B cell (primary cell): ENCODE data around the gene PRPF40A. TPM values are rescaled to one million over a fixed set of nuclear protein-coding genes. Genes with fewer than 3 reads are reported as not detected.

ENCODE experiments used
- ATAC-seq: fragments of 200-7000 bp; cut with Tn5 transposase; one replicate; pipeline ENCODE4 v1.10.0; 2021; ENCODE audit warnings: low read depth, mild to moderate bottlenecking, moderate number of reproducible peaks, moderate library complexity
- CTCF ChIA-PET: fragments of 350-600 bp; sonication (Branson Sonifier 250); formaldehyde crosslinking; loops from one replicate; lab custom pipeline; 2021; ENCODE audit warnings: antibody characterized with exemption, inconsistent platforms; lab: Charles Lee
- POLR2A ChIA-PET: fragments of 350-600 bp; sonication (Branson Sonifier 250); formaldehyde crosslinking; loops from one replicate; lab custom pipeline; 2021; ENCODE audit warnings: antibody characterized with exemption; lab: Charles Lee
- DNase-seq: peaks from one replicate; pipeline ENCODE4 v3.0.0; 2013
- H2AFZ ChIP-seq: 2 replicates; pipeline ENCODE4 v1.6.1; 2012; ENCODE audit warnings: mild to moderate bottlenecking, low read depth, low read length; ENCODE audit not compliant: insufficient read depth, poor library complexity, severe bottlenecking
- H3K27ac ChIP-seq, 2 donors: 1 replicate in 1 of 2; 2 replicates in 1 of 2; pipeline ENCODE4 v1.5.1; 2012 to 2013; ENCODE audit warnings: low read length in 2 of 2, mild to moderate bottlenecking in 2 of 2, moderate library complexity in 1 of 2
- H3K27me3 ChIP-seq, 4 experiments: fragments of 200-600 bp in 1 of 4; sonication (generic) in 1 of 4; replicated peaks in 1 of 4; 1 replicate in 2 of 4; 2 replicates in 2 of 4; pipeline versions ENCODE4 v1.6.1 to v1.7.0; 2013 to 2016; ENCODE audit warnings: low read length in 3 of 4, mild to moderate bottlenecking in 2 of 4, mixed read lengths in 1 of 4, moderate library complexity in 1 of 4; ENCODE audit not compliant: insufficient read depth in 4 of 4, control insufficient read depth in 3 of 4; ENCODE audit errors: control extremely low read depth in 1 of 4
- H3K36me3 ChIP-seq, 2 experiments: replicated peaks in 1 of 2; 1 replicate in 1 of 2; 2 replicates in 1 of 2; pipeline versions ENCODE4 v1.6.1 to v1.7.1; 2013; ENCODE audit warnings: low read length in 1 of 2; ENCODE audit not compliant: insufficient read depth in 2 of 2, control insufficient read depth in 1 of 2; ENCODE audit errors: control extremely low read depth in 1 of 2, extremely low read depth in 1 of 2
- H3K4me1 ChIP-seq, 2 donors: fragments of 200-600 bp in 1 of 2; sonication (generic) in 1 of 2; 1 replicate in 1 of 2; 2 replicates in 1 of 2; pipeline versions ENCODE4 v1.5.1 to v1.6.1; 2013 to 2017; ENCODE audit warnings: low read length in 2 of 2; ENCODE audit not compliant: control insufficient read depth in 2 of 2, insufficient read depth in 2 of 2
- H3K4me2 ChIP-seq: replicated peaks from 2 replicates; pipeline ENCODE3; 2012; ENCODE audit warnings: mild to moderate bottlenecking, low read depth, low read length; ENCODE audit not compliant: poor library complexity, severe bottlenecking
- H3K4me3 ChIP-seq, 5 experiments: fragments of 200-600 bp in 1 of 5; sonication (generic) in 1 of 5; 1 replicate in 3 of 5; 2 replicates in 2 of 5; pipeline versions ENCODE4 v1.5.1 to v1.7.0; 2011 to 2016; ENCODE audit warnings: low read length in 4 of 5, mild to moderate bottlenecking in 4 of 5, low read depth in 2 of 5, control low read depth in 1 of 5, moderate library complexity in 1 of 5; ENCODE audit not compliant: insufficient read depth in 1 of 5; ENCODE audit errors: control extremely low read depth in 1 of 5, extremely low read depth in 1 of 5
- H3K79me2 ChIP-seq: fragments of 200-600 bp; sonication (generic); one replicate; pipeline ENCODE4 v1.6.0; 2016; ENCODE audit warnings: low read length; ENCODE audit not compliant: control insufficient read depth, insufficient read depth
- H3K9ac ChIP-seq: fragments of 200-600 bp; sonication (generic); 2 replicates; pipeline ENCODE4 v1.6.1; 2017; ENCODE audit warnings: mild to moderate bottlenecking, low read length, moderate library complexity
- H3K9me3 ChIP-seq, 3 donors: one replicate each; pipeline versions ENCODE4 v1.6.1 to v1.7.1; 2013; ENCODE audit warnings: low read length in 2 of 3; ENCODE audit not compliant: control insufficient read depth in 2 of 3, insufficient read depth in 1 of 3; ENCODE audit errors: control extremely low read depth in 1 of 3
- H4K20me1 ChIP-seq: 2 replicates; pipeline ENCODE4 v1.6.0; 2012; ENCODE audit warnings: mild to moderate bottlenecking, low read length; ENCODE audit not compliant: insufficient read depth, control insufficient read depth, poor library complexity, severe bottlenecking
- H3K27ac Mint-ChIP-seq: one replicate; pipeline ENCODE4 v1.8.0; 2021; ENCODE audit warnings: mixed read lengths
- H3K27me3 Mint-ChIP-seq: one replicate; pipeline ENCODE4 v1.8.0; 2021; ENCODE audit warnings: mixed read lengths
- H3K4me1 Mint-ChIP-seq: one replicate; pipeline ENCODE4 v1.8.0; 2021; ENCODE audit warnings: mixed read lengths
- H3K4me3 Mint-ChIP-seq: one replicate; pipeline ENCODE4 v1.8.0; 2021; ENCODE audit warnings: mixed read lengths
- H3K9me3 Mint-ChIP-seq: one replicate; pipeline ENCODE4 v1.8.0; 2022; ENCODE audit warnings: mixed read lengths; ENCODE audit not compliant: insufficient read depth
- EZH2 ChIP-seq: IDR thresholded peaks from 2 replicates; pipeline ENCODE4 v1.6.1; 2012; ENCODE audit warnings: borderline replicate concordance, low read depth, mild to moderate bottlenecking, moderate library complexity, low read length; ENCODE audit not compliant: insufficient read depth, poor library complexity, severe bottlenecking
- WGBS: methylation state at CpG from one replicate; pipeline ENCODE4 v1.1.5; 2013; ENCODE audit warnings: missing lambda C conversion rate; ENCODE audit not compliant: insufficient coverage; 5-methylcytosine and 5-hydroxymethylcytosine counted together
- intact Hi-C: fragments of 100-400 bp; cut with micrococcal nuclease; formaldehyde crosslinking; loops from one replicate; pipeline ENCODE4 v1.10.0; 2022
- polyA plus RNA-seq: library from polyadenylated mRNA; depleted of rRNA; stranded (reverse); fragments of >200 nt; gene quantifications from 2 replicates; pipeline ENCODE4 v1.2.3, GENCODE V29; 2012
- total RNA-seq, 2 donors: library from RNA; stranded (reverse); fragments of 120-200 nt in 1 of 2; gene quantifications; 1 replicate in 1 of 2; 2 replicates in 1 of 2; pipeline versions ENCODE4 v1.2.3 to v1.2.4, GENCODE V29; 2013 to 2022
- TF ChIP-seq, protein P1 (sequence below): fragments of 200-600 bp; IDR thresholded peaks from one replicate; pipeline ENCODE4 v1.8.0; 2022; ENCODE audit warnings: antibody characterized with exemption, mild to moderate bottlenecking

Gene PRPF40A
- total and polyA plus RNA-seq, 2 donors (not counting 1 experiment from before 2014, with no cell fraction given): 40.4 to 115 TPM

DNA sequence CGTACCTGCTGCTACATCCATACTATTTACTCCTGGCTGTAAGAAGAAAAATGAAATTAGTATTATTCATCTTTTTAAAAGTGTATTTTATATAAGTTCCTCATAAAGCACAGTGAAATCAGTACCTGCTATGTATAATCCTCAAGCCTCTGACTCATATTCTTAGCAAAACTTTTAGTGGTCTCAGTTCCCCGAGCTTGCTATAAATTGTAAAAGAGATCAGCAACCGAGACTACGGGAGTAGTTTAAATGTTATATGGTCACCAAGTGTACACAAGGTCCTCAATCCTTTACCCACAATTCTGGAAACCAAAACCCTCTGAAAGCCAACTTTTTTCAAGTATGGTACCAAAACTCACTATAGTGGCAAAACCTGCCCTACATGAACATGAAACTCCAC lies 24.2 kb downstream of the PRPF40A start:
- Histone ChIP-seq H3K4me2 (no peak overlapping the region), H3K9me3 (peaks cover 0 to 1% (median 0%) of the 10 kb centered on the region in 3 donors), H3K4me3 (no peak overlapping the region), H2AFZ (no peak overlapping the region), H3K79me2 (peaks cover 51% of the 10 kb centered on the region), H3K27me3 (no peaks in the 10 kb centered on the region), H3K36me3 (peaks cover 4 to 16% of the 10 kb centered on the region in 2 experiments), H4K20me1 (peaks cover 10% of the 10 kb centered on the region), H3K27ac (no peak overlapping the region), H3K9ac (no peak overlapping the region), H3K4me1 (peaks cover 3 to 15% of the 10 kb centered on the region in 2 donors)
- H3K27me3 Mint-ChIP-seq: no peaks in the 10 kb centered on the region
- H3K9me3 Mint-ChIP-seq: no peaks in the 10 kb centered on the region
- no peak overlapping the region for H3K27ac Mint-ChIP-seq
- intact Hi-C loops: no loop called here
- CTCF ChIA-PET: no interaction called here
- H3K4me3 Mint-ChIP-seq: no peak overlapping the region
- TF ChIP-seq, protein P1, sequence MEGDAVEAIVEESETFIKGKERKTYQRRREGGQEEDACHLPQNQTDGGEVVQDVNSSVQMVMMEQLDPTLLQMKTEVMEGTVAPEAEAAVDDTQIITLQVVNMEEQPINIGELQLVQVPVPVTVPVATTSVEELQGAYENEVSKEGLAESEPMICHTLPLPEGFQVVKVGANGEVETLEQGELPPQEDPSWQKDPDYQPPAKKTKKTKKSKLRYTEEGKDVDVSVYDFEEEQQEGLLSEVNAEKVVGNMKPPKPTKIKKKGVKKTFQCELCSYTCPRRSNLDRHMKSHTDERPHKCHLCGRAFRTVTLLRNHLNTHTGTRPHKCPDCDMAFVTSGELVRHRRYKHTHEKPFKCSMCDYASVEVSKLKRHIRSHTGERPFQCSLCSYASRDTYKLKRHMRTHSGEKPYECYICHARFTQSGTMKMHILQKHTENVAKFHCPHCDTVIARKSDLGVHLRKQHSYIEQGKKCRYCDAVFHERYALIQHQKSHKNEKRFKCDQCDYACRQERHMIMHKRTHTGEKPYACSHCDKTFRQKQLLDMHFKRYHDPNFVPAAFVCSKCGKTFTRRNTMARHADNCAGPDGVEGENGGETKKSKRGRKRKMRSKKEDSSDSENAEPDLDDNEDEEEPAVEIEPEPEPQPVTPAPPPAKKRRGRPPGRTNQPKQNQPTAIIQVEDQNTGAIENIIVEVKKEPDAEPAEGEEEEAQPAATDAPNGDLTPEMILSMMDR: no peak
- TF ChIP-seq EZH2: no peak
- peaks cover 24% of the 10 kb centered on the region for H3K4me1 Mint-ChIP-seq
- POLR2A ChIA-PET: no interaction called here
- ATAC-seq (no peak), DNase-seq (no peak)
- WGBS: no CpG with 5 or more reads among the region's 4 CpGs

DNA sequence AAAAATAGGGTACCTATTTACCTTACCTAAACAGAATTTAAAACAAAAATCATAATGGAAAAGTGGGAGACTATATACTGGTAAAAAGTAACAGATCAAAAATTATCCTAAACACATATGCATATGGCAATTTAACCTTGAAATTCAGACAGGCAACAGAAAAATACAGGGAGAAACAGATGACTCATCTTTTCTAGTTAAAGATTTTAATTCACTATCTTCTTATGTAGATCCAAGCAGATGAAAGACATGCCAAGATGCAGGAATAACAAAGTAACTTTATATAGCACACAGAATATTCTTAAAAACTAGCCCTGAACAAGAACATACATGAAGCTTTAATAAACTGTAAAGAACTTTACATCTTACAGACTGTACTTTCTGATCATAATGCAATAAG lies 30.9 kb downstream of the PRPF40A start:
- no peak overlapping the region for H3K27ac ChIP-seq
- H3K4me2 ChIP-seq: no peak overlapping the region
- peaks cover 0 to 20% of the 10 kb centered on the region in 2 experiments for H3K36me3 ChIP-seq
- H3K9me3 Mint-ChIP-seq: no peaks in the 10 kb centered on the region
- ChIA-PET CTCF (no interaction called here), POLR2A (no interaction called here)
- no peaks in the 10 kb centered on the region for H3K27me3 Mint-ChIP-seq
- no peaks in the 10 kb centered on the region for H3K9me3 ChIP-seq
- H3K79me2 ChIP-seq: peaks cover 40% of the 10 kb centered on the region
- H3K27me3 ChIP-seq: no peaks in the 10 kb centered on the region
- no peak for TF ChIP-seq EZH2
- TF ChIP-seq, protein P1: no peak
- intact Hi-C loops: no loop called here
- H3K27ac Mint-ChIP-seq: no peak overlapping the region
- H3K9ac ChIP-seq: no peak overlapping the region
- no peak overlapping the region for H3K4me3 Mint-ChIP-seq
- no peak overlapping the region for H3K4me3 ChIP-seq
- no peak for DNase-seq
- ATAC-seq: no peak
- no peak overlapping the region for H2AFZ ChIP-seq
- peaks cover 5% of the 10 kb centered on the region for H4K20me1 ChIP-seq
- H3K4me1 Mint-ChIP-seq: peaks cover 2% of the 10 kb centered on the region
- no peaks in the 10 kb centered on the region for H3K4me1 ChIP-seq
